Testis (tissue), 2 donors: ENCODE measurements around the gene MYO1A.

Experiments used
- CTCF ChIP-seq, 3 experiments: fragments of 450-650 bp in 2 of 3; fragments of 200-600 bp in 1 of 3; sonication (generic) in 1 of 3; IDR thresholded peaks; one replicate each; pipeline ENCODE4 v1.5.1; 2016 to 2019; ENCODE audit warnings: antibody characterized with exemption in 3 of 3, mild to moderate bottlenecking in 2 of 3, moderate library complexity in 1 of 3
- POLR2A ChIP-seq: fragments of 450-650 bp; IDR thresholded peaks from one replicate; pipeline ENCODE4 v1.6.1; 2017; ENCODE audit warnings: antibody characterized with exemption, mild to moderate bottlenecking, moderate library complexity

- TF ChIP-seq CTCF (IDR thresholded peaks at IDR 0.05) (no peak), POLR2A (no peak)
Measured at GRCh38 chr12:57012600-57013465, 37.1 kb downstream of the MYO1A start.
